ENCODE data around the gene ART4.

ART4 gene

GRCh38 chr12:14845350-14845750 is 2.0 kb upstream of the ART4 start:
- DNase-seq = peak; percentile 64 to 65
- H3K4me1 ChIP-seq = peaks cover 0 to 87% (median 42%) of the 10 kb centered on the region in 4 donors
- intact Hi-C loops (cut with DNase I; ENCODE audit: low total_unique reads) = loop anchor here (5.0 kb wide), 2 partner anchors 42 to 142 kb away; partner anchors contain the start of gene MGP
- H3K27ac ChIP-seq = peak overlapping the region; percentile 49 to 80
- H3K9me3 ChIP-seq = no peaks in the 10 kb centered on the region
- peak; percentile 66 to 87 for TF ChIP-seq CTCF (IDR thresholded peaks at IDR 0.05)
- no peaks in the 10 kb centered on the region for H3K36me3 ChIP-seq
- H3K27me3 ChIP-seq = no peaks in the 10 kb centered on the region
- no peak overlapping the region for H3K4me3 ChIP-seq

- peaks cover 0 to 84% (median 46%) of the 10 kb centered on the region in 4 donors for H3K4me1 ChIP-seq
- no peak overlapping the region for H3K4me3 ChIP-seq
- TF ChIP-seq CTCF (IDR thresholded peaks at IDR 0.05) = no peak
- DNase-seq = no peak
- no peaks in the 10 kb centered on the region for H3K9me3 ChIP-seq
- intact Hi-C loops (cut with DNase I; ENCODE audit: low total_unique reads) = loop anchor here (5.0 kb wide), 1 partner anchor 153 kb away; no protein-coding TSS in a partner anchor
- H3K27ac ChIP-seq = peak overlapping the region in 1 of 2 donors; percentile 80
- no peaks in the 10 kb centered on the region for H3K27me3 ChIP-seq
- H3K36me3 ChIP-seq = no peaks in the 10 kb centered on the region
Observed at GRCh38 chr12:14844401-14844800, 1.1 kb upstream of the ART4 start.

- Histone ChIP-seq H3K36me3 (no peaks in the 10 kb centered on the region), H3K9me3 (no peaks in the 10 kb centered on the region), H3K27ac (peak overlapping the region; percentile 80), H3K4me3 (peak overlapping the region; percentile 30 to 35), H3K4me1 (peaks cover 0 to 75% (median 41%) of the 10 kb centered on the region in 4 donors), H3K27me3 (no peaks in the 10 kb centered on the region)
- TF ChIP-seq CTCF (IDR thresholded peaks at IDR 0.05) = no peak
- intact Hi-C loops (cut with DNase I; ENCODE audit: low total_unique reads) = loop anchor here (5.0 kb wide), 1 partner anchor 155 kb away; no protein-coding TSS in a partner anchor
- no peak for DNase-seq
Observed at GRCh38 chr12:14842315-14842714, 1.0 kb downstream of the ART4 start.

GRCh38 chr12:14841761-14842160 is 1.6 kb downstream of the ART4 start:
- H3K9me3 ChIP-seq = no peaks in the 10 kb centered on the region
- H3K27ac ChIP-seq = peak overlapping the region; percentile 80

GRCh38 chr12:14840616-14841015 is 2.7 kb downstream of the ART4 start:
- H3K9me3 ChIP-seq = no peaks in the 10 kb centered on the region
- peak overlapping the region; percentile 80 for H3K27ac ChIP-seq
- no peak for TF ChIP-seq CTCF (IDR thresholded peaks at IDR 0.05)
- DNase-seq = no peak
- intact Hi-C loops (cut with DNase I; ENCODE audit: low total_unique reads) = loop anchor here (5.0 kb wide), 1 partner anchor 157 kb away; no protein-coding TSS in a partner anchor
- peaks cover 0 to 72% (median 33%) of the 10 kb centered on the region in 4 donors for H3K4me1 ChIP-seq
- H3K36me3 ChIP-seq = no peaks in the 10 kb centered on the region
- H3K27me3 ChIP-seq = no peaks in the 10 kb centered on the region
- H3K4me3 ChIP-seq = no peak overlapping the region

More at GRCh38 chr12:14841761-14842160, 1.6 kb downstream of the ART4 start:
- TF ChIP-seq CTCF (IDR thresholded peaks at IDR 0.05) = no peak
- intact Hi-C loops (cut with DNase I; ENCODE audit: low total_unique reads) = loop anchor here (5.0 kb wide), 1 partner anchor 156 kb away; no protein-coding TSS in a partner anchor
- Histone ChIP-seq H3K4me1 (peaks cover 0 to 72% (median 38%) of the 10 kb centered on the region in 4 donors), H3K36me3 (no peaks in the 10 kb centered on the region), H3K4me3 (peak overlapping the region; percentile 30 to 35), H3K27me3 (no peaks in the 10 kb centered on the region)
- DNase-seq = peak; percentile 80 to 90
